ENCODE measurements around the gene FAHD1.
A peak's percentile ranks its signal among the peaks of the same experiment; 100 is the strongest.

FAHD1 gene

GRCh38 chr16:1810536-1810935 lies 16.5 kb upstream of the FAHD1 start:
- in situ Hi-C loops (cut with HindIII; ENCODE audit: low pct_unique_long_range_greater_than_20kb, low sequenced_read_pairs) = no loop called here
- TF ChIP-seq JUND (IDR thresholded peaks at IDR 0.05; ENCODE audit: low read depth) = no peak
- DNase-seq (ENCODE audit: low read depth in 1 of 2, low spot score in 1 of 2) = no peak

GRCh38 chr16:1812732-1813163 lies 14.3 kb upstream of the FAHD1 start:
- DNase-seq (ENCODE audit: low read depth in 1 of 2, low spot score in 1 of 2) = peak; percentile 74 to 88
- no peak for TF ChIP-seq JUND (IDR thresholded peaks at IDR 0.05; ENCODE audit: low read depth)
- in situ Hi-C loops (cut with HindIII; ENCODE audit: low pct_unique_long_range_greater_than_20kb, low sequenced_read_pairs) = no loop called here

DNA sequence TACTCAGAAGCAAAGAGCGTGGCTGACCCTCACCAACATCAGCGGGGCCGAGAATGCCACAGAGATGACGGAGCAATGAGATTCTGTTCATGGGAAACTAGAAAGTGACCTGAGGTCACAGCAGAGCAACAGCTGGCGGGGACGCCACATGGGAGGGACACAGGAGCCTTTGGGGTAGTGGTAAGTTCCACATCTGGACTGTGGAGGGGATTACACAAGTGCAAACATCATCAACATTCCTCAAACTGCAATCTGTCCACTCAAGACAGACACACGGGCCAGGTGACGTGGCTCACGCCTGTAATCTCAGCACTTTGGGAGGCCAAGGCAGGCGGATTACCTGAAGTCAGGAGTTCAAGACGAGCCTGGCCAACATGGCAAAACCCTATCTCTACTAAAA lies 11.5 kb upstream of the FAHD1 start:
- TF ChIP-seq JUND (IDR thresholded peaks at IDR 0.05; ENCODE audit: low read depth) = no peak
- in situ Hi-C loops (cut with HindIII; ENCODE audit: low pct_unique_long_range_greater_than_20kb, low sequenced_read_pairs) = no loop called here
- no peak for DNase-seq (ENCODE audit: low read depth in 1 of 2, low spot score in 1 of 2)

DNA sequence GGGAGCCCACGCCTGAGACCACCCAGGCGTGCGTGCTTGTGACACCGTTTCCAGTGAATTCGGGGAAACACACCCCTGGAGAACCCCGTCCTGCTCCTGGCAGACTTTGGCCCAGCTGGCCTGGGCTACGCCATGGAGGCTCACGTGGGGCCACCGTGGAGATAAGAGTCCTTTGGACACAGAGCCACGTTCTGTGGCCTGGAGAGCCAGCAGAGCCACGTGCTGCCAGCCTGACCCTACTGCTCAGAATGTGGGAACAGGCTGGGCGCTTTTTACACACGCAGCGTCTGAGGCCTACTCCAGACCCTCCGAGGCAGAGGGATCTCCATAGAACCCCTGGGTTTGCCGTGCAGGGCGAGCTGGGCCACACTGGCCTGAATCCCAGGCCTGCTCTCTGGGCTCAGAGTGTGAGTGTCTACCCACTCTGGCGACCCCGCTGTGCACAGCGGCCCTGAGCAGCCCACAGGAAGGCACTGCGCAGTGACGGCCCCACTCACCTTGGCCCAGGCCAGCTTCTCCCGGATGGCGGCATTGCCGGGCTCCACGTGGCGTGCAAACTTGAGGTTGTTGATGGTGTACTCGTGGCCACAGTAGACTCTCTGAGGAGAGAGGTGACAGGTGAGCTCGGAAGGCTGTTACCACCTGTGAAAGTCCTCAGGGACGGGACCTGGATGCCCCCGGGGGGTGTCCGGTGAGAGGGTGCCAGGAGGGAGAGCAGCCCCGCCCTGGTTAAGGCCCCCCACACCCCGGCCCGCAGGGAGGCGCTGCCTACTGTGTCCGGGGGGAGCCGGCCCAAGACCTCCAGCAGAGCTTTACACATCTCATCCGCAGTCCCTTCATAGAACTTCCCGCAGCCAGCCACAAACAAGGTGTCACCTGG lies 10.4 kb upstream of the FAHD1 start:
- no peak for DNase-seq (ENCODE audit: low read depth in 1 of 2, low spot score in 1 of 2)
- no peak for TF ChIP-seq JUND (IDR thresholded peaks at IDR 0.05; ENCODE audit: low read depth)
- in situ Hi-C loops (cut with HindIII; ENCODE audit: low pct_unique_long_range_greater_than_20kb, low sequenced_read_pairs) = no loop called here

GRCh38 chr16:1817276-1817589 lies 9.8 kb upstream of the FAHD1 start:
- in situ Hi-C loops (cut with HindIII; ENCODE audit: low pct_unique_long_range_greater_than_20kb, low sequenced_read_pairs) = no loop called here
- no peak for TF ChIP-seq JUND (IDR thresholded peaks at IDR 0.05; ENCODE audit: low read depth)
- DNase-seq (ENCODE audit: low read depth in 1 of 2, low spot score in 1 of 2) = no peak

DNA sequence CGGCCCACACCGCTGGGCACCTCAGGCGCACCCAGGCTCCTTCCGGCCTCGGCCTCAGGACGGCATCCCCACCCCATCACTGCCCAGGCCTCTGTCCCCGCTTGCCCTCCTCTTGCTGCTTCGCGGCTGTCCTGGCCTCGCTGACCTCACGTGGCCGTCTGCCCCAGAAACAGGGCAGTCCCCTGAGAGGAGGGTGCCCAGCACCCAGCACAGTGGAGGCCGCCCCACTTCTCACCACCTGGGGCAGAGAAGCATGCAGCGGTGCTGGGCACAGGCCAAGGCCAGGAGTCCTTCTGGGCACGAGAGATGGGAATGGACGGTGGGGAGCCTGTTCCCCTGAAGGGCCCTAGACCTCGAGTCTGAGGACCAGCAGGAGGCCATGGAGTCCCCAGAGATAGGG lies 9.3 kb upstream of the FAHD1 start:
- no peak for TF ChIP-seq JUND (IDR thresholded peaks at IDR 0.05; ENCODE audit: low read depth)
- DNase-seq (ENCODE audit: low read depth in 1 of 2, low spot score in 1 of 2) = no peak
- in situ Hi-C loops (cut with HindIII; ENCODE audit: low pct_unique_long_range_greater_than_20kb, low sequenced_read_pairs) = no loop called here

- no peak for TF ChIP-seq JUND (IDR thresholded peaks at IDR 0.05; ENCODE audit: low read depth)
- in situ Hi-C loops (cut with HindIII; ENCODE audit: low pct_unique_long_range_greater_than_20kb, low sequenced_read_pairs) = no loop called here
Measured at GRCh38 chr16:1818204-1818872, 8.7 kb upstream of the FAHD1 start.

GRCh38 chr16:1818873-1819525 lies 8.0 kb upstream of the FAHD1 start:
- in situ Hi-C loops (cut with HindIII; ENCODE audit: low pct_unique_long_range_greater_than_20kb, low sequenced_read_pairs) = no loop called here
- TF ChIP-seq JUND (IDR thresholded peaks at IDR 0.05; ENCODE audit: low read depth) = no peak
- no peak for DNase-seq (ENCODE audit: low read depth in 1 of 2, low spot score in 1 of 2)

More at GRCh38 chr16:1818204-1818872, 8.7 kb upstream of the FAHD1 start:
- DNase-seq (ENCODE audit: low read depth in 1 of 2, low spot score in 1 of 2) = no peak

- TF ChIP-seq JUND (IDR thresholded peaks at IDR 0.05; ENCODE audit: low read depth) = no peak
- in situ Hi-C loops (cut with HindIII; ENCODE audit: low pct_unique_long_range_greater_than_20kb, low sequenced_read_pairs) = no loop called here
- DNase-seq (ENCODE audit: low read depth in 1 of 2, low spot score in 1 of 2) = no peak
Measured at GRCh38 chr16:1819611-1820010, 7.4 kb upstream of the FAHD1 start.

DNA sequence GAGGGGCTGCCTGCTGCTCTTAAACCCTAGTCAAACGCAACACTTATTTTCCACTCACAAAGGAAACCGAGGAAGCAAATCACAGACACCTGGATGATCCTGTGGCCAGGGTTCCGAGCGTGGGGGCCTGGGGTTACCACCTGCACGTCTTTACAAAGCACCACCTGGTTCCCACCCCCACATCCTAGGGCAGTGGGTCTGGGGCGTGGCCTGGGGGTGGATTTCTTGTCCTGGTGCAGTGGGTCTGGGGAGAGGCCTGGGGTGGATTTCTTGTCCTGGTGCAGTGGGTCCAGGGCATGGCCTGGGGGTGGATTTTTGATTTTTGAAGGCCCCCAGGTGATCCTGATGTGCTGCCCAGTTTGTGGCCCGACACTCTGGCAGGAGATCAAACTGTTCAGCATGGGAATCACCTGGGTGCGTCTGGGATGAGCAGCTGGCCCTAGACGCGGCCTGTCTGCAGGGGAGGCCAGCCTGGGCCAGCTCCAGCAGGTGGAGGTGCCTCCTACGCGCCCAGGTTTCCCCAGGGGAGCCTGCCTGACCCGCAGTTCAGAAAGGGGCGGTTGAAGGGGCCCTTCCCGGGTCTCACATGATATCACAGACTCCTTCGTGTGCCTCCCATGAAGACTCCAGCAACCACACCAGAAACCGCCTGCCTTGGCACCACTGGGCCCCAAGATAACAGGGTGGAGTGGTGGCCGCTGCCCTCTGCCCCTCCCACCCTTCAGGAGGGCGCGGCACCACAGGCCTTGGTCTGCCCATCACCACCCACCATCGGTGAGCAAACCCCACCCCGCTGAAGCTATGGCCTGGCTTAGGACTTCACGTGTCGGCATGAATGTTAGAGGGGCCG lies 6.7 kb upstream of the FAHD1 start:
- DNase-seq (ENCODE audit: low read depth in 1 of 2, low spot score in 1 of 2) = no peak
- in situ Hi-C loops (cut with HindIII; ENCODE audit: low pct_unique_long_range_greater_than_20kb, low sequenced_read_pairs) = no loop called here
- no peak for TF ChIP-seq JUND (IDR thresholded peaks at IDR 0.05; ENCODE audit: low read depth)

DNA sequence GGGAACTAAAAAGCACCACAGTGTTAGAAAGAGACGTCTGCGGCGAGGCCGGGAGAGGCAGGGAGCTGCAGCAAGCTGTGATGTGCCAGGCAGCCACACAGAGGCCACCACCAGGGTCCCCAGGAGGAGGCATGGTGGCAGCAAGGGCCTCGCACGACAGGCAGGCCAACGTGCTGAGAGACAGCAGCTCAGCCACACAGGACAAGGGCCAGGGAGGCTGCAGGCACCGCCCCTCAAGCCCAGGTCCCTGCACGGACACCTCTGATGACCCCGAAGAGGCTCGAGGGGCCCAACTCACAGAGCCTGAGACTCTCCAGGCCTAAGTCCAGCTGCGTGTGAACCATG lies 6.1 kb upstream of the FAHD1 start:
- no peak for DNase-seq (ENCODE audit: low read depth in 1 of 2, low spot score in 1 of 2)
- in situ Hi-C loops (cut with HindIII; ENCODE audit: low pct_unique_long_range_greater_than_20kb, low sequenced_read_pairs) = no loop called here
- no peak for TF ChIP-seq JUND (IDR thresholded peaks at IDR 0.05; ENCODE audit: low read depth)

DNA sequence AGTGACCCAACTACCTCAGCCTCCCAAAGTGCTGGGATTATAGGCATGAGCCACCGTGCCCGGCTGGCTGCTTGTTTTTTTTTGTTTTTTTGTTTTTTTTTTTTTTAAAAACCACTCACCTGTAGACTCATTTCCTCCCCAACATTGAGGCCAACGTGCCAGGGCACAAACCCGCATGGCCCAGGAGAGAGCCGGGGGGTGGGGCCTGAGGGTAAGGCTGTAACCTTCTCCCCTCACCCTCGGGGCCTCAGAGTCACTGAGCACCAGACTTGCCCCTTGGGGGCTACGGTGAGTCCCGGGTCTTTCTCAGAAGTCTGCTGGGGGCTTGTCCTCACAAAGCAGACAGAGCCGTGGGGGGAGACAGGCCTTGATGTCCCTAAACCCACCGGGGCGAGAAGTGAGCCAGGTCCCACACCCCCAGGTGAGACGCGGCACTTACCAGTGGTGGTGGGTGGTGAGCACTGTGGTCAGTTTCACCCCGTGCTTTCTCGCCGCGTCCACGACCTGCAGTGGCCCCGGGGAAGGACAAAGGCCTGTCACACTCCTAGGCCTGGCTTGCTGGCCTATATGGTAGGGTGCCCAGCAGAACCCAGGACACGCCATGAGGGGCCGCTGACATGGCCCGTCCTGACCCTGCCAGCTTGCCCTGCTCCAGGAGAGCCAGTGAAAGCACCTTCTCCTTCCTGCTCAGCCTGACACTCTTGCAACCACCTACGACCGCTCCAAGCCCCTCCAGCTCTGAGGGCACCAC lies 5.0 kb upstream of the FAHD1 start:
- no peak for TF ChIP-seq JUND (IDR thresholded peaks at IDR 0.05; ENCODE audit: low read depth)
- DNase-seq (ENCODE audit: low read depth in 1 of 2, low spot score in 1 of 2) = no peak
- in situ Hi-C loops (cut with HindIII; ENCODE audit: low pct_unique_long_range_greater_than_20kb, low sequenced_read_pairs) = no loop called here
